Osteoblast (primary cell): ENCODE measurements around the gene SORCS2. TPM values are rescaled to one million over a fixed set of nuclear protein-coding genes. Genes with fewer than 3 reads are reported as not detected.
A peak's percentile ranks its signal among the peaks of the same experiment; 100 is the strongest.

Source experiments
- DNase-seq: peaks from one replicate; pipeline ENCODE4 v3.0.0; 2011; ENCODE audit warnings: low spot score, mixed read lengths; ENCODE audit not compliant: insufficient read length; ENCODE audit errors: missing footprints
- H2AFZ ChIP-seq: 2 replicates; pipeline ENCODE4 v1.6.0; 2011; ENCODE audit warnings: mild to moderate bottlenecking, low read length
- H3K27ac ChIP-seq: 2 replicates; pipeline ENCODE4 v1.5.1; 2011; ENCODE audit warnings: mild to moderate bottlenecking, low read depth, low read length, moderate library complexity
- H3K27me3 ChIP-seq: 2 replicates; pipeline ENCODE4 v1.6.0; 2012; ENCODE audit warnings: mild to moderate bottlenecking, control low read depth, inconsistent platforms, low read length, moderate library complexity; ENCODE audit not compliant: insufficient read depth
- H3K36me3 ChIP-seq: 2 replicates; pipeline ENCODE4 v1.5.1; 2011; ENCODE audit warnings: mild to moderate bottlenecking, low read length, control low read depth, moderate library complexity; ENCODE audit not compliant: insufficient read depth
- H3K4me1 ChIP-seq: 2 replicates; pipeline ENCODE4 v1.5.1; 2011; ENCODE audit warnings: mild to moderate bottlenecking, low read length, control low read depth, moderate library complexity; ENCODE audit not compliant: insufficient read depth
- H3K4me2 ChIP-seq: 2 replicates; pipeline ENCODE4 v1.6.0; 2011; ENCODE audit warnings: mild to moderate bottlenecking, low read length; ENCODE audit not compliant: insufficient read depth
- H3K4me3 ChIP-seq: fragments of 200-600 bp; sonication (generic); 3 replicates; pipeline ENCODE4 v1.5.1; 2012; ENCODE audit warnings: mild to moderate bottlenecking, low read length, inconsistent platforms; ENCODE audit not compliant: insufficient read depth
- H3K79me2 ChIP-seq: 2 replicates; pipeline ENCODE4 v1.6.0; 2012; ENCODE audit warnings: mild to moderate bottlenecking, low read length, control low read depth, inconsistent platforms; ENCODE audit not compliant: insufficient read depth
- H3K9me3 ChIP-seq: 2 replicates; pipeline ENCODE4 v1.5.1; 2011; ENCODE audit warnings: low read depth, low read length, control low read depth
- H4K20me1 ChIP-seq: 2 replicates; pipeline ENCODE4 v1.6.0; 2012; ENCODE audit warnings: mild to moderate bottlenecking, low read length, control low read depth; ENCODE audit not compliant: insufficient read depth
- total RNA-seq: library from RNA; depleted of rRNA; stranded (reverse); fragments of >200 nt; gene quantifications from 2 replicates; pipeline ENCODE4 v1.2.3, GENCODE V29; 2012
- TF ChIP-seq, protein P1 (sequence below): IDR thresholded peaks from 2 replicates; pipeline ENCODE4 v1.5.1; 2011; ENCODE audit warnings: mild to moderate bottlenecking, low read depth, low read length, moderate library complexity; ENCODE audit errors: extremely low read depth

Gene SORCS2
- total RNA-seq, 1 donor = 9.0 TPM

DNA sequence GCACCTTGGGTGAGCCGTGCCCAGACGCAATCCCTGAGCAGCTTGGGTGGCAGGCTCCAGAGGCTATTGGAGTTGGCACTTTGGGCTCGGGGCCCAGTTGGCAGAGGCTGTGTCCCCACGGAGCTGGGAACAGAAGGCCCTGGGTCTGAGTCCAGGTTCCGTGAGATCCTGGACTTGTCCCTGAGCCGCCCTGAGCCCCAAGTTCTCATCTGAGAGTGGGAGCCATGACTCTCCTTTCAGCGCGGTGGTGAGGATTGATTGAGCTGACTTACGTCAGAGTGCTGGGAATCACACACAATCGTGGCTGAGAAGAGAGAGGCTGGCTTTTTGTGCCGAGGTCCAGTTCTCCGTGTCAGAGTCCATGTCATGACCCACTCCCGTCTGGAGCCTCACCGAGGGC, 144.4 kb downstream of the SORCS2 start:
- Histone ChIP-seq H3K9me3 (no peaks in the 10 kb centered on the region), H3K27ac (no peak overlapping the region), H2AFZ (no peak overlapping the region), H3K4me1 (no peaks in the 10 kb centered on the region), H3K36me3 (no peaks in the 10 kb centered on the region), H3K27me3 (no peaks in the 10 kb centered on the region), H4K20me1 (no peaks in the 10 kb centered on the region), H3K4me2 (no peak overlapping the region), H3K79me2 (no peaks in the 10 kb centered on the region), H3K4me3 (no peak overlapping the region)
- DNase-seq = peak; percentile 45
- TF ChIP-seq, protein P1, sequence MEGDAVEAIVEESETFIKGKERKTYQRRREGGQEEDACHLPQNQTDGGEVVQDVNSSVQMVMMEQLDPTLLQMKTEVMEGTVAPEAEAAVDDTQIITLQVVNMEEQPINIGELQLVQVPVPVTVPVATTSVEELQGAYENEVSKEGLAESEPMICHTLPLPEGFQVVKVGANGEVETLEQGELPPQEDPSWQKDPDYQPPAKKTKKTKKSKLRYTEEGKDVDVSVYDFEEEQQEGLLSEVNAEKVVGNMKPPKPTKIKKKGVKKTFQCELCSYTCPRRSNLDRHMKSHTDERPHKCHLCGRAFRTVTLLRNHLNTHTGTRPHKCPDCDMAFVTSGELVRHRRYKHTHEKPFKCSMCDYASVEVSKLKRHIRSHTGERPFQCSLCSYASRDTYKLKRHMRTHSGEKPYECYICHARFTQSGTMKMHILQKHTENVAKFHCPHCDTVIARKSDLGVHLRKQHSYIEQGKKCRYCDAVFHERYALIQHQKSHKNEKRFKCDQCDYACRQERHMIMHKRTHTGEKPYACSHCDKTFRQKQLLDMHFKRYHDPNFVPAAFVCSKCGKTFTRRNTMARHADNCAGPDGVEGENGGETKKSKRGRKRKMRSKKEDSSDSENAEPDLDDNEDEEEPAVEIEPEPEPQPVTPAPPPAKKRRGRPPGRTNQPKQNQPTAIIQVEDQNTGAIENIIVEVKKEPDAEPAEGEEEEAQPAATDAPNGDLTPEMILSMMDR = no peak

DNA sequence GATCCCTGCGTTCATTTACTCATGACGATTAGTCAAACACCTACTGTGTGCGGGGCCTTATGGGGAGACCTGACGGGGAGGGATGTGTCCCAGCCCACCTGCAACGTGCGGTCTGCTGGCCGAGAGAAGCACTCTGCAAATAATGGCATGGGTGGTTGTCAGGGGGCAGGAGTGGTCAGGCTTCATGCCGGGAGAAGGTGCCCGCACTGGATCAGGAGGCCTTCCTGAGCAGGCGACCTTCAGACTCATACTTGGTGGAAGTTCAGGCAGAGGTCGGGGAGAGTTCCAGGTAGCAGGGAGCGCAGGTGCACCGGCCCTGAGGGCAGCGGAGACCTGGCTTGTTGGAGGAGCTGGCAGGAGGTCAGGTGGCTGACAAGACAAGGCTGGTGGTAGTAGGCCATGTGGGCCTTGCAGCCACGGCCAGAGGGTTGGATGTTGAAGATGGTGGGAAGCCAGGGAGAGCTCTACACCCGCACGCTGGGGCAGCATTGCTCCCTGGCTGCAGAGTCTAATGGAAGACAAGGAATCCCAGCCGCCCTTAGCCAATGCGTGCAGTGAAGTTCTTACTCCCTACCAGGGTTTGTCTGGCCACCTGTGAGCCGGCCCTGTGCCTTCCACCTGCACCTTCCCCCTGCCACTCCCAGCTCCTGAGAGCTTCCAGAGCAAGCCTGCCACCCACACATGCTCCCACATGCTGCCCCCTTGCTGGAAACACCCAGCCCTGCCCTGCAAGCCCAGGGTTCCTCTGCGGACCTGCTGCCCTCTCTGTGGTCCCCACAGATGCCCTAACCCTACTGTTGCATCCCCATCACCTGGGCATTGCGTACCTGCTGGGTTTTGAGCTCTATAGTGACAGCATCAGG, 145.1 kb downstream of the SORCS2 start:
- Histone ChIP-seq H3K9me3 (no peaks in the 10 kb centered on the region), H3K27ac (no peak overlapping the region), H2AFZ (no peak overlapping the region), H3K79me2 (no peaks in the 10 kb centered on the region), H3K4me3 (no peak overlapping the region), H3K4me1 (no peaks in the 10 kb centered on the region), H3K36me3 (no peaks in the 10 kb centered on the region), H3K27me3 (no peaks in the 10 kb centered on the region), H3K4me2 (no peak overlapping the region), H4K20me1 (no peaks in the 10 kb centered on the region)
- DNase-seq = peak; percentile 61
- TF ChIP-seq, protein P1 = no peak

GRCh38 chr4:7338059-7338452, 145.7 kb downstream of the SORCS2 start:
- no peak overlapping the region for H3K27ac ChIP-seq
- H3K36me3 ChIP-seq = no peaks in the 10 kb centered on the region
- H3K79me2 ChIP-seq = no peaks in the 10 kb centered on the region
- DNase-seq = no peak
- H3K9me3 ChIP-seq = no peaks in the 10 kb centered on the region
- TF ChIP-seq, protein P1 = no peak
- no peaks in the 10 kb centered on the region for H4K20me1 ChIP-seq
- no peak overlapping the region for H3K4me2 ChIP-seq
- no peak overlapping the region for H2AFZ ChIP-seq
- H3K4me1 ChIP-seq = no peaks in the 10 kb centered on the region
- no peak overlapping the region for H3K4me3 ChIP-seq
- H3K27me3 ChIP-seq = no peaks in the 10 kb centered on the region

GRCh38 chr4:7338876-7339623, 146.7 kb downstream of the SORCS2 start:
- TF ChIP-seq, protein P1 = no peak

More at GRCh38 chr4:7338876-7339623, 146.7 kb downstream of the SORCS2 start:
- H3K4me1 ChIP-seq = no peaks in the 10 kb centered on the region
- H2AFZ ChIP-seq = no peak overlapping the region
- H3K4me3 ChIP-seq = no peak overlapping the region
- no peak overlapping the region for H3K27ac ChIP-seq
- no peak overlapping the region for H3K4me2 ChIP-seq
- no peaks in the 10 kb centered on the region for H4K20me1 ChIP-seq
- peak; percentile 71 for DNase-seq
- no peaks in the 10 kb centered on the region for H3K36me3 ChIP-seq
- H3K79me2 ChIP-seq = no peaks in the 10 kb centered on the region
- H3K27me3 ChIP-seq = no peaks in the 10 kb centered on the region
- H3K9me3 ChIP-seq = no peaks in the 10 kb centered on the region
